Measurements from ENCODE around the gene MUC3A. TPM values are rescaled to one million over a fixed set of nuclear protein-coding genes. Genes with fewer than 3 reads are reported as not detected.
A peak's percentile ranks its signal among the peaks of the same experiment; 100 is the strongest.

Gene MUC3A
- total and polyA plus RNA-seq, 2 of the 13 experiments (the other 11 are each of a cell fraction or from before 2014, with no cell fraction given): 0.01 TPM; not detected in 1

DNA sequence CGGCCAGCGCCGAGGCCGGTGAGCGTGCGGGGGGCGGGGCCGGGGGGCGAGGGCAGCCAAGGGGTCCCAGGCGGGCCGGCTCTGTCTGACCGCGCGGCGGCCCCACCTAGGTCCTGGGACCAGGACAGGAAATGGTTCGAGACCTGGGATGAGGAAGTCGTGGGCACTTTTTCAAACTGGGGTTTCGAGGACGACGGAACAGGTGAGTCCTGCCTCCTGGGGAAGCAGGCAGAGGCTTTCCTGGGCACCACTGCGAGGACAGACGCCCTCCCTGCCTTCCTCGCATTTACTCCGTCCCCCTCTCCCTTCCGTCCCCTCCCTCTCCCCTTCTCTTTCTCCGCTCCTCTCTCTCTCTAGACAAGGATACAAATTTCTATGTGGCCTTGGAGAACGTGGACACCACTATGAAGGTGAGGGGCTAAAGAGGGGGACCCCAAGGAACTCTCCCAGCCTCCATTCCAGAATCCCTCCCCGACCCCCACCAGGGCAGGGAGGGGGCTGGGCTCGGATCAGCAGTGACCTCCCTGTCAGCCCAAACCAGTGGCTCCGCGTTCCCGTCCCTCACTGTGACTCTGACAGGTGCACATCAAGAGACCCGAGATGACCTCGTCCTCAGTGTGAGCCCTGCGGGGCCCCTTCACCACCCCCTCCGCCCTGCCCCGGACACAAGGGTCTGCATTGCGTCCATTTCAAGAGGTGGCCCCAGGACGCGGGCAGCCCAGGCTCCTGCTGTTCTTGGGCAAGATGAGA, 17.4 kb downstream of the MUC3A start (continued):
- TF ChIP-seq, protein P1, sequence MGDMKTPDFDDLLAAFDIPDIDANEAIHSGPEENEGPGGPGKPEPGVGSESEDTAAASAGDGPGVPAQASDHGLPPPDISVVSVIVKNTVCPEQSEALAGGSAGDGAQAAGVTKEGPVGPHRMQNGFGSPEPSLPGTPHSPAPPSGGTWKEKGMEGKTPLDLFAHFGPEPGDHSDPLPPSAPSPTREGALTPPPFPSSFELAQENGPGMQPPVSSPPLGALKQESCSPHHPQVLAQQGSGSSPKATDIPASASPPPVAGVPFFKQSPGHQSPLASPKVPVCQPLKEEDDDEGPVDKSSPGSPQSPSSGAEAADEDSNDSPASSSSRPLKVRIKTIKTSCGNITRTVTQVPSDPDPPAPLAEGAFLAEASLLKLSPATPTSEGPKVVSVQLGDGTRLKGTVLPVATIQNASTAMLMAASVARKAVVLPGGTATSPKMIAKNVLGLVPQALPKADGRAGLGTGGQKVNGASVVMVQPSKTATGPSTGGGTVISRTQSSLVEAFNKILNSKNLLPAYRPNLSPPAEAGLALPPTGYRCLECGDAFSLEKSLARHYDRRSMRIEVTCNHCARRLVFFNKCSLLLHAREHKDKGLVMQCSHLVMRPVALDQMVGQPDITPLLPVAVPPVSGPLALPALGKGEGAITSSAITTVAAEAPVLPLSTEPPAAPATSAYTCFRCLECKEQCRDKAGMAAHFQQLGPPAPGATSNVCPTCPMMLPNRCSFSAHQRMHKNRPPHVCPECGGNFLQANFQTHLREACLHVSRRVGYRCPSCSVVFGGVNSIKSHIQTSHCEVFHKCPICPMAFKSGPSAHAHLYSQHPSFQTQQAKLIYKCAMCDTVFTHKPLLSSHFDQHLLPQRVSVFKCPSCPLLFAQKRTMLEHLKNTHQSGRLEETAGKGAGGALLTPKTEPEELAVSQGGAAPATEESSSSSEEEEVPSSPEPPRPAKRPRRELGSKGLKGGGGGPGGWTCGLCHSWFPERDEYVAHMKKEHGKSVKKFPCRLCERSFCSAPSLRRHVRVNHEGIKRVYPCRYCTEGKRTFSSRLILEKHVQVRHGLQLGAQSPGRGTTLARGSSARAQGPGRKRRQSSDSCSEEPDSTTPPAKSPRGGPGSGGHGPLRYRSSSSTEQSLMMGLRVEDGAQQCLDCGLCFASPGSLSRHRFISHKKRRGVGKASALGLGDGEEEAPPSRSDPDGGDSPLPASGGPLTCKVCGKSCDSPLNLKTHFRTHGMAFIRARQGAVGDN (CRISPR knock-in tag; IDR thresholded peaks at IDR 0.05): peak; percentile 2; the same call in 1 of the 2 replicates
- TF ChIP-seq, protein P2, sequence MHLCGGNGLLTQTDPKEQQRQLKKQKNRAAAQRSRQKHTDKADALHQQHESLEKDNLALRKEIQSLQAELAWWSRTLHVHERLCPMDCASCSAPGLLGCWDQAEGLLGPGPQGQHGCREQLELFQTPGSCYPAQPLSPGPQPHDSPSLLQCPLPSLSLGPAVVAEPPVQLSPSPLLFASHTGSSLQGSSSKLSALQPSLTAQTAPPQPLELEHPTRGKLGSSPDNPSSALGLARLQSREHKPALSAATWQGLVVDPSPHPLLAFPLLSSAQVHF (CRISPR knock-in tag; IDR thresholded peaks at IDR 0.05): no peak
- no peak for TF ChIP-seq RFX1 (IDR thresholded peaks at IDR 0.05)
- TF ChIP-seq, protein P3, sequence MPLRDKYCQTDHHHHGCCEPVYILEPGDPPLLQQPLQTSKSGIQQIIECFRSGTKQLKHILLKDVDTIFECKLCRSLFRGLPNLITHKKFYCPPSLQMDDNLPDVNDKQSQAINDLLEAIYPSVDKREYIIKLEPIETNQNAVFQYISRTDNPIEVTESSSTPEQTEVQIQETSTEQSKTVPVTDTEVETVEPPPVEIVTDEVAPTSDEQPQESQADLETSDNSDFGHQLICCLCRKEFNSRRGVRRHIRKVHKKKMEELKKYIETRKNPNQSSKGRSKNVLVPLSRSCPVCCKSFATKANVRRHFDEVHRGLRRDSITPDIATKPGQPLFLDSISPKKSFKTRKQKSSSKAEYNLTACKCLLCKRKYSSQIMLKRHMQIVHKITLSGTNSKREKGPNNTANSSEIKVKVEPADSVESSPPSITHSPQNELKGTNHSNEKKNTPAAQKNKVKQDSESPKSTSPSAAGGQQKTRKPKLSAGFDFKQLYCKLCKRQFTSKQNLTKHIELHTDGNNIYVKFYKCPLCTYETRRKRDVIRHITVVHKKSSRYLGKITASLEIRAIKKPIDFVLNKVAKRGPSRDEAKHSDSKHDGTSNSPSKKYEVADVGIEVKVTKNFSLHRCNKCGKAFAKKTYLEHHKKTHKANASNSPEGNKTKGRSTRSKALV (CRISPR knock-in tag; IDR thresholded peaks at IDR 0.05): no peak
- TF ChIP-seq ZNF749 (CRISPR knock-in tag; IDR thresholded peaks at IDR 0.05; ENCODE audit: borderline replicate concordance): no peak
- TF ChIP-seq GFI1 (CRISPR knock-in tag; IDR thresholded peaks at IDR 0.05; ENCODE audit: borderline replicate concordance): no peak
- TF ChIP-seq SMC3 (IDR thresholded peaks at IDR 0.05; ENCODE audit: low read length): no peak
- 0 out of 2 replicates have a peak, but pooled peaks have one; percentile 32 for TF ChIP-seq EZH2 (conservative IDR thresholded peaks at IDR 0.05; ENCODE audit: low read depth, low read length)
- TF ChIP-seq, protein P4, sequence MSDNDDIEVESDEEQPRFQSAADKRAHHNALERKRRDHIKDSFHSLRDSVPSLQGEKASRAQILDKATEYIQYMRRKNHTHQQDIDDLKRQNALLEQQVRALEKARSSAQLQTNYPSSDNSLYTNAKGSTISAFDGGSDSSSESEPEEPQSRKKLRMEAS (IDR thresholded peaks at IDR 0.05): no peak
- TF ChIP-seq ZNF296 (CRISPR knock-in tag; conservative IDR thresholded peaks at IDR 0.05): no peak
- TF ChIP-seq, protein P5, sequence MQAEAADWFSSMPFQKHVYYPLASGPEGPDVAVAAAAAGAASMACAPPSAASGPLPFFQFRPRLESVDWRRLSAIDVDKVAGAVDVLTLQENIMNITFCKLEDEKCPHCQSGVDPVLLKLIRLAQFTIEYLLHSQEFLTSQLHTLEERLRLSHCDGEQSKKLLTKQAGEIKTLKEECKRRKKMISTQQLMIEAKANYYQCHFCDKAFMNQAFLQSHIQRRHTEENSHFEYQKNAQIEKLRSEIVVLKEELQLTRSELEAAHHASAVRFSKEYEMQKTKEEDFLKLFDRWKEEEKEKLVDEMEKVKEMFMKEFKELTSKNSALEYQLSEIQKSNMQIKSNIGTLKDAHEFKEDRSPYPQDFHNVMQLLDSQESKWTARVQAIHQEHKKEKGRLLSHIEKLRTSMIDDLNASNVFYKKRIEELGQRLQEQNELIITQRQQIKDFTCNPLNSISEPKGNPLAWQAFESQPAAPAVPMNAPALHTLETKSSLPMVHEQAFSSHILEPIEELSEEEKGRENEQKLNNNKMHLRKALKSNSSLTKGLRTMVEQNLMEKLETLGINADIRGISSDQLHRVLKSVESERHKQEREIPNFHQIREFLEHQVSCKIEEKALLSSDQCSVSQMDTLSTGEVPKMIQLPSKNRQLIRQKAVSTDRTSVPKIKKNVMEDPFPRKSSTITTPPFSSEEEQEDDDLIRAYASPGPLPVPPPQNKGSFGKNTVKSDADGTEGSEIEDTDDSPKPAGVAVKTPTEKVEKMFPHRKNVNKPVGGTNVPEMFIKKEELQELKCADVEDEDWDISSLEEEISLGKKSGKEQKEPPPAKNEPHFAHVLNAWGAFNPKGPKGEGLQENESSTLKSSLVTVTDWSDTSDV (CRISPR knock-in tag; IDR thresholded peaks at IDR 0.05): no peak
- no peak for TF ChIP-seq ZNF777 (CRISPR knock-in tag; IDR thresholded peaks at IDR 0.05)
- TF ChIP-seq ZBTB1 (CRISPR knock-in tag; IDR thresholded peaks at IDR 0.05; ENCODE audit: borderline replicate concordance): 0 out of 2 replicates have a peak, but pooled peaks have one; percentile 13
- no peak for TF ChIP-seq ZNF577 (CRISPR knock-in tag; IDR thresholded peaks at IDR 0.05; ENCODE audit: borderline replicate concordance, low read depth)
- 0 out of 2 replicates have a peak, but pooled peaks have one; percentile 30 for TF ChIP-seq SALL2 (CRISPR knock-in tag; IDR thresholded peaks at IDR 0.05)
- TF ChIP-seq, protein P6, sequence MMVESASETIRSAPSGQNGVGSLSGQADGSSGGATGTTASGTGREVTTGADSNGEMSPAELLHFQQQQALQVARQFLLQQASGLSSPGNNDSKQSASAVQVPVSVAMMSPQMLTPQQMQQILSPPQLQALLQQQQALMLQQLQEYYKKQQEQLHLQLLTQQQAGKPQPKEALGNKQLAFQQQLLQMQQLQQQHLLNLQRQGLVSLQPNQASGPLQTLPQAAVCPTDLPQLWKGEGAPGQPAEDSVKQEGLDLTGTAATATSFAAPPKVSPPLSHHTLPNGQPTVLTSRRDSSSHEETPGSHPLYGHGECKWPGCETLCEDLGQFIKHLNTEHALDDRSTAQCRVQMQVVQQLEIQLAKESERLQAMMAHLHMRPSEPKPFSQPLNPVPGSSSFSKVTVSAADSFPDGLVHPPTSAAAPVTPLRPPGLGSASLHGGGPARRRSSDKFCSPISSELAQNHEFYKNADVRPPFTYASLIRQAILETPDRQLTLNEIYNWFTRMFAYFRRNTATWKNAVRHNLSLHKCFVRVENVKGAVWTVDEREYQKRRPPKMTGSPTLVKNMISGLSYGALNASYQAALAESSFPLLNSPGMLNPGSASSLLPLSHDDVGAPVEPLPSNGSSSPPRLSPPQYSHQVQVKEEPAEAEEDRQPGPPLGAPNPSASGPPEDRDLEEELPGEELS (CRISPR knock-in tag; IDR thresholded peaks at IDR 0.05): no peak
- no peak for TF ChIP-seq CHCHD3 (CRISPR knock-in tag; IDR thresholded peaks at IDR 0.05)

Measured in HepG2 (cell line).